Thoracic aorta (tissue), 2 donors: Measurements from ENCODE around the gene LHFPL5. TPM values are rescaled to one million over a fixed set of nuclear protein-coding genes. Genes with fewer than 3 reads are reported as not detected.

Experiments used
- ATAC-seq: fragments of 150-250 bp; one replicate; pipeline ENCODE4 v1.8.0; 2017; ENCODE audit warnings: low read depth; ENCODE audit not compliant: insufficient number of reproducible peaks, low FRiP score
- DNase-seq: peaks from one replicate; pipeline ENCODE4 v3.0.0-alpha.2; 2020; ENCODE audit warnings: low spot score
- H3K27ac ChIP-seq, 2 donors: fragments of 200-600 bp; sonication (generic); 1 replicate in 1 of 2; 2 replicates in 1 of 2; pipeline ENCODE4 v1.5.1; 2016; ENCODE audit warnings: mild to moderate bottlenecking in 2 of 2, moderate library complexity in 2 of 2
- H3K27me3 ChIP-seq: fragments of 200-600 bp; sonication (generic); replicated peaks from 2 replicates; pipeline ENCODE4 v1.6.0; 2016; ENCODE audit warnings: mild to moderate bottlenecking; ENCODE audit not compliant: insufficient read depth
- H3K36me3 ChIP-seq: fragments of 200-600 bp; sonication (generic); one replicate; pipeline ENCODE4 v1.5.1; 2016
- H3K4me1 ChIP-seq, 2 donors: fragments of 200-600 bp; sonication (generic); 1 replicate in 1 of 2; 2 replicates in 1 of 2; pipeline versions ENCODE4 v1.5.1 to v1.6.0; 2016; ENCODE audit warnings: low read depth in 2 of 2, mild to moderate bottlenecking in 1 of 2; ENCODE audit not compliant: control insufficient read depth in 1 of 2
- H3K4me3 ChIP-seq: fragments of 200-600 bp; sonication (generic); 2 replicates; pipeline ENCODE4 v1.5.1; 2016; ENCODE audit warnings: mild to moderate bottlenecking
- H3K9me3 ChIP-seq: fragments of 200-600 bp; sonication (generic); 2 replicates; pipeline ENCODE4 v1.5.1; 2016
- CTCF ChIP-seq: fragments of 200-600 bp; sonication (generic); IDR thresholded peaks from one replicate; pipeline ENCODE4 v1.5.1; 2019; ENCODE audit warnings: antibody characterized with exemption
- total RNA-seq, 2 donors: library from RNA; depleted of rRNA; stranded (reverse); fragments of >200 nt; gene quantifications; one replicate each; pipeline versions ENCODE4 v1.1.0 to v1.2.3, GENCODE V29; 2016

LHFPL5 gene
- total RNA-seq, 2 donors from 2014 or later = not detected

GRCh38 chr6:35852994-35853393 is 47.8 kb downstream of the LHFPL5 start:
- ATAC-seq = no peak
- peaks cover 10% of the 10 kb centered on the region for H3K36me3 ChIP-seq
- H3K27ac ChIP-seq = no peak overlapping the region
- H3K4me1 ChIP-seq = no peaks in the 10 kb centered on the region
- H3K27me3 ChIP-seq = no peaks in the 10 kb centered on the region
- no peak for TF ChIP-seq CTCF
- DNase-seq = no peak
- peaks cover 5% of the 10 kb centered on the region for H3K9me3 ChIP-seq
- no peak overlapping the region for H3K4me3 ChIP-seq

GRCh38 chr6:35856250-35856649 is 51.1 kb downstream of the LHFPL5 start:
- Histone ChIP-seq H3K4me3 (no peak overlapping the region), H3K27ac (no peak overlapping the region), H3K9me3 (no peaks in the 10 kb centered on the region), H3K27me3 (no peaks in the 10 kb centered on the region), H3K4me1 (no peaks in the 10 kb centered on the region), H3K36me3 (peaks cover 5% of the 10 kb centered on the region)
- ATAC-seq (no peak), DNase-seq (no peak)
- TF ChIP-seq CTCF = no peak

DNA sequence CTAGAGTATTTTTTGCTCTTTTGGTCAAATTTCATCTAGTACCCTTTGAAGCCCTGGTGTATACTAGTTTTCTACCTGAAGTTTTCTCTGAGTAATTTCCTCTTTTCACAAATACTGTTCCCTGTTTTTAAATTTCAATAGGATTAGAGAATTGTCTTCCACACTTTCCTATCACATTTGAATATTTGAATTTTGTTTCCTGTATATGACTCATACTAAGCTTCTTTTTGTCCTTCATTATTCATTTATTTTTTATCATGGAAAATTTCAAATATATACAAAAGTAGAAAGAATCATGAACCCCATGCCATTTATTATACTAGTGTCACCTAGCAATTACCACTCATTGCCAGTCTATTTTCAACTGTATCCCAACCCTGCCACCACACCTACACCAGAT is 52.7 kb downstream of the LHFPL5 start:
- H3K27ac ChIP-seq = no peak overlapping the region
- H3K4me3 ChIP-seq = no peak overlapping the region
- no peak for TF ChIP-seq CTCF
- no peaks in the 10 kb centered on the region for H3K4me1 ChIP-seq
- DNase-seq (no peak), ATAC-seq (no peak)
- H3K9me3 ChIP-seq = no peaks in the 10 kb centered on the region
- H3K36me3 ChIP-seq = peaks cover 5% of the 10 kb centered on the region
- no peaks in the 10 kb centered on the region for H3K27me3 ChIP-seq

GRCh38 chr6:35859367-35859766 is 54.2 kb downstream of the LHFPL5 start:
- Histone ChIP-seq H3K9me3 (no peaks in the 10 kb centered on the region), H3K27ac (no peak overlapping the region)
- no peak for ATAC-seq

More at GRCh38 chr6:35859367-35859766, 54.2 kb downstream of the LHFPL5 start:
- Histone ChIP-seq H3K4me1 (no peaks in the 10 kb centered on the region), H3K4me3 (no peak overlapping the region), H3K36me3 (peaks cover 5% of the 10 kb centered on the region), H3K27me3 (no peaks in the 10 kb centered on the region)
- no peak for DNase-seq
- TF ChIP-seq CTCF = no peak

Other genes with a start within 250 kb of the LHFPL5 start
- 100 to 1,000 TPM; 156 to 271 TPM for gene FKBP5, start 116.4 kb upstream of the LHFPL5 start, total RNA-seq
- not detected for gene ARMC12, start 68.3 kb upstream of the LHFPL5 start, total RNA-seq
- not detected for gene CLPSL2, start 28.8 kb upstream of the LHFPL5 start, total RNA-seq
- not detected for gene CLPSL1, start 24.3 kb upstream of the LHFPL5 start, total RNA-seq
- 10 to 100 TPM in 1 of 2 donors, 1 to 10 TPM in 1; 6.4 to 21.3 TPM for gene CLPS, start 8.0 kb upstream of the LHFPL5 start, total RNA-seq
- gene SRPK1, start 115.7 kb downstream of the LHFPL5 start, total RNA-seq = 10 to 100 TPM; 13.8 to 51.6 TPM
- under 1 TPM in 1 of 2 donors, not detected in 1; 0.28 TPM for gene SLC26A8, start 219.3 kb downstream of the LHFPL5 start, total RNA-seq
- gene MAPK14, start 222.5 kb downstream of the LHFPL5 start, total RNA-seq = 100 to 1,000 TPM in 1 of 2 donors, 10 to 100 TPM in 1; 61.9 to 106 TPM